Duodenal mucosa (tissue), 2 donors: ENCODE measurements around the gene ANOS1.

Experiments used
- H3K27ac ChIP-seq: one replicate; pipeline ENCODE4 v1.7.0; 2013; ENCODE audit warnings: low read depth, low read length
- H3K27me3 ChIP-seq, 2 donors: one replicate each; pipeline ENCODE4 v1.7.0; 2013; ENCODE audit warnings: low read length in 2 of 2, control low read depth in 1 of 2; ENCODE audit not compliant: insufficient read depth in 2 of 2, control insufficient read depth in 1 of 2
- H3K36me3 ChIP-seq, 2 donors: one replicate each; pipeline ENCODE4 v1.7.0; 2013; ENCODE audit warnings: low read length in 2 of 2, control low read depth in 1 of 2; ENCODE audit not compliant: insufficient read depth in 2 of 2, control insufficient read depth in 1 of 2
- H3K4me1 ChIP-seq, 2 donors: one replicate each; pipeline ENCODE4 v1.7.0; 2013; ENCODE audit warnings: low read length in 2 of 2, control low read depth in 1 of 2; ENCODE audit not compliant: insufficient read depth in 2 of 2, control insufficient read depth in 1 of 2
- H3K4me3 ChIP-seq, 2 donors: one replicate each; pipeline ENCODE4 v1.7.0; 2013; ENCODE audit warnings: low read length in 2 of 2, low read depth in 1 of 2
- H3K9ac ChIP-seq, 2 donors: one replicate each; pipeline ENCODE4 v1.7.0; 2013; ENCODE audit warnings: low read length in 2 of 2, low read depth in 1 of 2
- H3K9me3 ChIP-seq, 2 donors: one replicate each; pipeline ENCODE4 v1.7.0; 2013; ENCODE audit warnings: low read length in 2 of 2, control low read depth in 1 of 2; ENCODE audit not compliant: control insufficient read depth in 1 of 2

Gene ANOS1

GRCh38 chrX:8635812-8636211, 96.1 kb downstream of the ANOS1 start:
- H3K27me3 ChIP-seq = no peaks in the 10 kb centered on the region
- H3K27ac ChIP-seq = no peak overlapping the region
- H3K36me3 ChIP-seq = no peaks in the 10 kb centered on the region

DNA sequence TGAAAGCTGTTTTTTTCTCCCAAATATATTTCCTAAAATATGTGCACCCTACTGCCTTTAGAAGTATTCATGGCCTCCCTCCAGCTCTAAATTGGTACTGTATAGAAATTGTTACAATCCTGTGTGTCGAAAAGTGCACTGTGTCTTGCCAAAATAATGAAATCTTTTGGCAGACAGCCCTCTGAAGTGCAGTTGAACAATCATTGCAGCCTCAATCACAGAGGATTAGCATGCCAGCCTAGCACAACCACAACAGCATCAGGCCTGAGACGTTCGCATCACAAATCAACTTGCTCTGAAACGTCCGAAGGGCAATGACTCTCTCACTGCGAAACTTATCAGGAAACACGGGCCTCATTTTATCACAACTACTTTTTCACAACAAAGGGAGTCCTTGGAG, 99.0 kb downstream of the ANOS1 start:
- H3K36me3 ChIP-seq = no peaks in the 10 kb centered on the region
- H3K9ac ChIP-seq = no peak overlapping the region
- H3K4me3 ChIP-seq = no peak overlapping the region
- H3K27me3 ChIP-seq = no peaks in the 10 kb centered on the region
- H3K9me3 ChIP-seq = no peaks in the 10 kb centered on the region
- no peaks in the 10 kb centered on the region for H3K4me1 ChIP-seq
- no peak overlapping the region for H3K27ac ChIP-seq

More at GRCh38 chrX:8635812-8636211, 96.1 kb downstream of the ANOS1 start:
- Histone ChIP-seq H3K4me1 (no peaks in the 10 kb centered on the region), H3K4me3 (no peak overlapping the region), H3K9me3 (no peaks in the 10 kb centered on the region), H3K9ac (no peak overlapping the region)

GRCh38 chrX:8629871-8630270, 102.1 kb downstream of the ANOS1 start:
- H3K9ac ChIP-seq = no peak overlapping the region
- no peaks in the 10 kb centered on the region for H3K9me3 ChIP-seq
- H3K36me3 ChIP-seq = no peaks in the 10 kb centered on the region
- H3K27ac ChIP-seq = no peak overlapping the region
- H3K27me3 ChIP-seq = no peaks in the 10 kb centered on the region
- no peak overlapping the region for H3K4me3 ChIP-seq
- H3K4me1 ChIP-seq = no peaks in the 10 kb centered on the region

DNA sequence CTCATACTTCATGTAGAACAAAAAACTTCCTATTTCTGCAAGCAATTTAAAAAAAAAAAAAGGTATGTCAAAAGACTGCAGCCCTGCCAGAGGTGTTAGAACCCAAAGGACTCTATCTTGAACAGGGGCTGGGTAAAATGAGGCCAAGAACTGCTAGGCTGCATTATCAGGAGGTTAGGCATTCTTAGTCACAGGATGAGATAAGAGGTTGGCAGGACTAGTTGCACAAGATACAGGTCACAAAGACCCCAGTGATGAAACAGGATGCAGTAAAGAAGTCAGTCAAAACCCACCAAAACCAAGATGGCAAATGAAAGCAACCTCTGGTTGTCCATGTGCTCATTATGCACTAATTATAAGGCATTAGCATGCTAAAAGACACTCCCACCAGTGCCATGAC, 104.1 kb downstream of the ANOS1 start:
- Histone ChIP-seq H3K9ac (no peak overlapping the region), H3K4me1 (no peaks in the 10 kb centered on the region), H3K27me3 (no peaks in the 10 kb centered on the region), H3K36me3 (no peaks in the 10 kb centered on the region), H3K9me3 (no peaks in the 10 kb centered on the region), H3K27ac (no peak overlapping the region), H3K4me3 (no peak overlapping the region)

DNA sequence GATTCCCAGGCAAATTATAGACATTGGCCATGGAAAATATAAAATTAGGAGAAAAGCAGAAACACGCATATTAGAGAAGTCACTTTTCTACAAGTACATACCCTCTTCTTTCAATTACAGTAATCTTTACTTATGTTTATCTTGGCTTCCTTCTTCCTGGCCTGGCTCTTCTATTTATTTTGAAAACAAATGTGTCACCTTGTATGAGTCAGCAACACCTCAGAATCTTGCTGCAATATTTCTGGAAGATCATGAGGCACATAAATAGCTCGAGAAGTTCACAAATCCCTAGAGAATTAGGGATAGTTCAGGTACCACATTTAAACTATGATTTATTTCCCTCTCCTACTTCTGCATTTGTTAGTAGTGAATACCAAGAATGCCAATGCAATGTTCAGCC, 124.6 kb downstream of the ANOS1 start:
- Histone ChIP-seq H3K4me3 (no peak overlapping the region), H3K27ac (no peak overlapping the region), H3K9ac (no peak overlapping the region)

GRCh38 chrX:8604131-8604530, 127.8 kb downstream of the ANOS1 start:
- Histone ChIP-seq H3K4me1 (no peaks in the 10 kb centered on the region), H3K36me3 (no peaks in the 10 kb centered on the region), H3K27me3 (no peaks in the 10 kb centered on the region), H3K27ac (no peak overlapping the region), H3K4me3 (no peak overlapping the region), H3K9me3 (no peaks in the 10 kb centered on the region), H3K9ac (no peak overlapping the region)

More for the DNA sequence above, 124.6 kb downstream of the ANOS1 start:
- Histone ChIP-seq H3K9me3 (peaks cover 0 to 7% of the 10 kb centered on the region in 2 donors), H3K36me3 (no peaks in the 10 kb centered on the region), H3K4me1 (no peaks in the 10 kb centered on the region), H3K27me3 (no peaks in the 10 kb centered on the region)

- H3K27ac ChIP-seq = no peak overlapping the region
- no peak overlapping the region for H3K4me3 ChIP-seq
- no peaks in the 10 kb centered on the region for H3K27me3 ChIP-seq
- no peaks in the 10 kb centered on the region for H3K9me3 ChIP-seq
- H3K36me3 ChIP-seq = no peaks in the 10 kb centered on the region
- H3K9ac ChIP-seq = no peak overlapping the region
- no peaks in the 10 kb centered on the region for H3K4me1 ChIP-seq
These were observed 140.4 kb downstream of the ANOS1 start for GRCh38 chrX:8591501-8591900.

DNA sequence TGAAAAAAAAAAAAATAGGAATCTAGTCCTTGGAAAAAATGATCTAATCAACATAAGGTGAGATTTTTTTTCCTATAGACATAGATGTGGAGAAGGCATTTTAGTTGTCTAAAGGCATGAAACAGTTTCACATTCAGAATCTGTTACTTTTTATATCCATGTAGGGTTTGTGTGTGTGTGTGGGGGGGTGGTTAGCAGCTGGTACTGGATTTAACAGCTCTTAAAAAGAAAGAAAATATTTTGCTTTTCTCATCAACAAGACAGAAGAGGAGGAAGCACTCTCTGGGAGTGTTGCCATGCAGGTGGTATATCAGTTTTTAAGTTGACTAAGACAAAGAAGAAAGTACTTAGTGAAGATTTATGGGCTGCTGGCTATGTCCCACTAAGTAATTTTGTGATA, 145.0 kb downstream of the ANOS1 start:
- Histone ChIP-seq H3K36me3 (no peaks in the 10 kb centered on the region), H3K9me3 (no peaks in the 10 kb centered on the region), H3K4me3 (no peak overlapping the region), H3K4me1 (no peaks in the 10 kb centered on the region), H3K9ac (no peak overlapping the region), H3K27ac (no peak overlapping the region), H3K27me3 (no peaks in the 10 kb centered on the region)

DNA sequence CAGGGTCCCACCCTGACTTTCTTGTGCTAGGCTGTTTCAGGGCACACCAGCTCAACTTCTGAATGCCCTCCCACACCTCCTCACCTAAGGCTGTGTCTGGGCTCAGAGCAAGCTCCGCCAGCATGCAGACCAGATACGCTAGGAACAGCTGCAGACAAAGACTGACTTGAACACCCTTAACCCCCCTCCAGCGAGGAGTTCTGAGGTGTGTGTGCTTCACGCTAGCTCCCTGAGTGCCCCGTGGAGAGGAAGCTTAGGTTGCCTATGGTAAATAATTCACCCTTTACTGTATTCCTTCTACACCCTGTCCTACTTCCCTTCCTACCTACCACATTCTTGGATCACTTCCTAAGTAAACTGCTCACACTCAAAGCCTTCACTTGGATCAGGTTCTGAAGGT, 152.3 kb downstream of the ANOS1 start:
- no peaks in the 10 kb centered on the region for H3K9me3 ChIP-seq
- no peaks in the 10 kb centered on the region for H3K36me3 ChIP-seq
- no peaks in the 10 kb centered on the region for H3K4me1 ChIP-seq
- H3K9ac ChIP-seq = no peak overlapping the region
- H3K27ac ChIP-seq = no peak overlapping the region
- no peaks in the 10 kb centered on the region for H3K27me3 ChIP-seq
- H3K4me3 ChIP-seq = no peak overlapping the region

GRCh38 chrX:8576821-8577220, 155.1 kb downstream of the ANOS1 start:
- H3K27me3 ChIP-seq = no peaks in the 10 kb centered on the region
- no peak overlapping the region for H3K27ac ChIP-seq
- no peaks in the 10 kb centered on the region for H3K4me1 ChIP-seq
- no peaks in the 10 kb centered on the region for H3K9me3 ChIP-seq
- no peak overlapping the region for H3K9ac ChIP-seq
- H3K4me3 ChIP-seq = no peak overlapping the region
- no peaks in the 10 kb centered on the region for H3K36me3 ChIP-seq

DNA sequence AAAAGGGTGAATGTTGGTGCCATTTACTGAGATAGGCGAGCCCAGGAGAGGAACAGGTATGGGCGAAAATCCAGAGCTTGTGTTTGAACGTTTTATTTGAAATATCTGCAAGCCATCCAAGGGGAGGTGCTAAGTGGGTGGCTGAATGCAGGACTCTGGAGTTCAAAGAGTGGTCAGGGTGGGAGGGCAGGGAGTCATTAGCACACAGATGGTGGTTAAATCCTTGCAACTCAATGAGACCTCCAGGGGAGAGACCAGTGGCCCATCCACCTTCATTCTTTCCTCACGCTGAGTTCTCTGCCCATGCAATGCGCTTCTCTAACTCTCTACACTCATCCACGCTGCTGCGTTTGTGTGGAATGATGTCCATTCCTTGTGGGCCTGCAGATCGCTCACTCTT, 166.2 kb downstream of the ANOS1 start:
- Histone ChIP-seq H3K36me3 (no peaks in the 10 kb centered on the region), H3K4me1 (no peaks in the 10 kb centered on the region), H3K27ac (no peak overlapping the region), H3K27me3 (no peaks in the 10 kb centered on the region), H3K4me3 (no peak overlapping the region), H3K9me3 (no peaks in the 10 kb centered on the region), H3K9ac (no peak overlapping the region)
